SIG-M5 treated with dmso at 0.1 percent for 504 hours (cell line): ENCODE results near the gene ZNF681.
"Not testable (repeated sequence)": the region's sequence is repeated elsewhere in the genome, so short reads cannot be mapped to it uniquely, and the experiment has no call there.

Source experiments
- DNase-seq: peaks from one replicate; lab custom pipeline; 2025; ENCODE audit not compliant: unreplicated experiment; lab: John Stamatoyannopoulos, UW

The ZNF681 gene

DNA sequence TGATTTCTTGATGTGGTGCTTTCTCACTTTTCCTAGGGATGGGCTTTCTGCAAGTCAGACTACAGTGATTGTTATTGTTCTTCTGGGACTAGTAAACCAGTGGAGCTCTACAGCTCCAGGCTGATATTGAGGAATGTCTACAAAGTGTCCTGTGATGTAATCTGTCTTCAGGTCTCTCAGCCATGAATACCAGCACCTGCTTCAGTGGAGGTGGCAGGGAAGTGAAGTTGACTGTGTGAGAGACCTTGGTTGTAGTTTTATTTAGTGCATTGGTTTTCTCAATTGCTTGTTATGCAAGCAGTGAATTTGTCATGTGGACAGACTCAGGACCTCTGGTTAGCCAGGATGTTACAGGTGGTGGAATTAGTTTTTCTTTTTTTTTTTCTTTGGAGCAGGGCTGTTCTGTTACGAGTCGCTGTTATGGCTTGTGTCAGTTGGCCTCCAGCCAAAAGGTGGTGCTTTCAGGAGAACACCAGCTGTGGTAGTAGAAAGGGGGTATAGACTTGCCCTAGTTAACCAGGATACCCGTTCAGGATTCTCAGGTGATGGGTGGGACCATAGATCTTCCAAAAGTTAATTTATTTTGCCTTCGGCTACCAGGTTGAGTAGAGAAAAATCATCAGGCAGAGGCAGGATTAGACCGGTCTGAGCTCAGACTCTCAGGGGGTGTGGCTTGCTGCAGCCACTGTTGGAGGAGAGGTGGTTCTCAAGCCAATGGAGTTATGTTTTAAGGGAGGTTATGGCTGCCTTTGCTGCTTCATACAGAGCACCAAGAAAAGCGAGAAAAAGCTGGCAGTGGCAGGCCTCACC lies 59.8 kb downstream of the ZNF681 start:
- DNase-seq = no peak

DNA sequence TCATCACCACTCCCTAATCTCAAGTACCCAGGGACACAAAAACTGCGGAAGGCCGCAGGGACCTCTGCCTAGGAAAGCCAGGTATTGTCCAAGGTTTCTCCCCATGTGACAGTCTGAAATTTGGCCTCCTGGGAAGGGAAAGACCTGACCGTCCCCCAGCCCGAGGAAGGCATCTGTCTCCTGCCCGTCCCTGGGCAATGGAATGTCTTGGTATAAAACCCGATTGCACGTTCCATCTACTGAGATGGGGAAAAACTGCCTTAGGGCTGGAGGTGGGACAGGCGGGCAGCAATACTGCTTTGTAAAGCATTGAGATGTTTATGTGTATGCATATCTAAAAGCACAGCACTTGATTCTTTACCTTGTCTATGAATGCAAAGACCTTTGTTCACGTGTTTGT lies 65.8 kb downstream of the ZNF681 start:
- DNase-seq = not testable (repeated sequence)
